HFF-Myc (cell line): ENCODE data around the gene SHCBP1.

ENCODE experiments used
- DNase-seq: peaks from one replicate; pipeline ENCODE4 v3.0.0-alpha.2; 2011; ENCODE audit warnings: low read depth; ENCODE audit errors: extremely low read depth
- H3K4me3 ChIP-seq: replicated peaks from 2 replicates; pipeline ENCODE4 v1.5.1; 2011; ENCODE audit warnings: low read depth, mild to moderate bottlenecking, control low read depth, low read length
- TF ChIP-seq, protein P1 (sequence below): IDR thresholded peaks from 2 replicates; pipeline ENCODE4 v1.5.1; 2012; ENCODE audit warnings: mild to moderate bottlenecking, low read depth, low read length, control low read depth; ENCODE audit errors: missing control alignments

SHCBP1 gene

DNA sequence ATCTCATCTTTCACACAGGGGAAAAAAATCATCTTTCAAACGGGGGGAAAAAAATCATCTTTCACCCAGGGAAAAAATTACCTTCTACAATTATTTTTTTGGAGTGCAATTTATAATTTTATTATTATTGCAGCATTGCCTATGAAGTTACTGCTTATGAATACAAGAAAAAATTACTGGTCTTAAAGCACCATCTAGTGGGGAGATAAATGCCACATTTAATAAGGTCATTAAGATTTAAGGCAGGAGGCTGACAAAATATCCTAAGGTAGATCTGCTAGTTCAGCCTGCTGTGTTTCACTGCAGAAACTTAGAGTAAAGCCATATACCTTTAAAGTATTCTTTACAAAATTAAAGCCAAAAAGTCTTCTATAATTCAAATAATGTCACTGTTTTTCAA lies 13.7 kb downstream of the SHCBP1 start:
- no peak overlapping the region for H3K4me3 ChIP-seq
- TF ChIP-seq, protein P1, sequence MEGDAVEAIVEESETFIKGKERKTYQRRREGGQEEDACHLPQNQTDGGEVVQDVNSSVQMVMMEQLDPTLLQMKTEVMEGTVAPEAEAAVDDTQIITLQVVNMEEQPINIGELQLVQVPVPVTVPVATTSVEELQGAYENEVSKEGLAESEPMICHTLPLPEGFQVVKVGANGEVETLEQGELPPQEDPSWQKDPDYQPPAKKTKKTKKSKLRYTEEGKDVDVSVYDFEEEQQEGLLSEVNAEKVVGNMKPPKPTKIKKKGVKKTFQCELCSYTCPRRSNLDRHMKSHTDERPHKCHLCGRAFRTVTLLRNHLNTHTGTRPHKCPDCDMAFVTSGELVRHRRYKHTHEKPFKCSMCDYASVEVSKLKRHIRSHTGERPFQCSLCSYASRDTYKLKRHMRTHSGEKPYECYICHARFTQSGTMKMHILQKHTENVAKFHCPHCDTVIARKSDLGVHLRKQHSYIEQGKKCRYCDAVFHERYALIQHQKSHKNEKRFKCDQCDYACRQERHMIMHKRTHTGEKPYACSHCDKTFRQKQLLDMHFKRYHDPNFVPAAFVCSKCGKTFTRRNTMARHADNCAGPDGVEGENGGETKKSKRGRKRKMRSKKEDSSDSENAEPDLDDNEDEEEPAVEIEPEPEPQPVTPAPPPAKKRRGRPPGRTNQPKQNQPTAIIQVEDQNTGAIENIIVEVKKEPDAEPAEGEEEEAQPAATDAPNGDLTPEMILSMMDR, result peak; percentile 19
- no peak for DNase-seq

DNA sequence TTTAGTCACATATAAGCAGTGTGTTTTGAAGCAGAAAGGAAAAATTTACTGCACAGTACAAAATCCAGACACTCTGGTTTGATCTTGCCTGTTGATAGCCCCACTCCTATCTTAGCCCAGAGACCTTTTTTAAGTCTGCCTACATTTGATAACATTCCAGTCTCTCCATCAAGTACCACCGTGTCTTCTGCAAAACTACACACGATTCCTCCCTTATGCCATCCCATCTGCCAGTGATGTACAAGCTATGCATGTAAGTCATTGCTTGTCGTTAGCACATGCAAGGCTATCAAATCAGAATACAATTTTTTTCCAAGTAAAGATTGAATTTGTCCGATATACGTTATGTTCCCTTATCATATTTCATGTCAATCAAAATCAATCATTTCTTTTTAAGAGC lies 14.9 kb downstream of the SHCBP1 start:
- no peak for DNase-seq
- no peak overlapping the region for H3K4me3 ChIP-seq
- TF ChIP-seq, protein P1, result no peak

DNA sequence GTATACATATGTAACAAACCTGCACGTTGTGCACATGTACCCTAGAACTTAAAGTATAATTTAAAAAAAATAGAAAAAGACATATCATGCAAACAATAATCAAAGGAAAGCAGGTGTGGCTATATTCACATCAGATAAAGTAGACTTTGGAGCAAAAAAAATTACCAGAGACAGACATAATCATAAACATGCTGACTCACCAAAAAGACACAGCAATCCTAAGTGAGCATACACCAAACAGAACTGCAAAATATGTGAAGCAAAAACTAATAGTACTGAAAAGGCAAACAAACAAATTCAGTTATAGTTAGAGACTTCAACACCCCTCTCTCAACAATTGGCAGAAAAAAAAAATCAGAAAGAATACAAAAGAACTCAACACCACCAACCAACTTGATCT lies 29.9 kb downstream of the SHCBP1 start:
- TF ChIP-seq, protein P1, result no peak
- no peak overlapping the region for H3K4me3 ChIP-seq
- DNase-seq, result no peak

DNA sequence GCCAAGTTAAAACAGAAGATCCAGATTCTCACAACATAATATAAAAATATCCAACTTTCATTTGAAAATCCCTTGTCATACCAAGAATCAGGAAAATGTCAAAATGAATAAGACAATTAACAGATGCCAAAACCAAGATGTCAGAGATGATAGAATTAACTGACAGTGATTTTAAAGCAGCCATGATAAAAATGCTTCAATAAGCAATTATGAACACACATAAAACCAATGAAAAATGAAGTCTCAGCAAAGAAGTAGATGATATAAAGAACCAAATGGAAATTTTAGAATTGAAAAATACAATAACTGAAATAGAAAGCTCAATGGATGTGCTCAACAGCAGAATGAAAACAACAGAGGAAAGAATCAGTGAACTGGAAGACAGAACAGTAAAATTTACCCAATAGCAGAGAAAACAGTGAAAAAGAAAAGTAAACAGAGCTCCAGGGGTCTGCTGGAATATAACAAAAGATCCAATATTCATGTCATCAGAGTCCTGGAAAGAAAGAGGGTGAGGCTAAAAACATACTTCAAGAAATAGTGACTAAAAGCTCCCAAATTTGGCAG lies 35.1 kb downstream of the SHCBP1 start:
- no peak for DNase-seq
- TF ChIP-seq, protein P1, result no peak
- no peak overlapping the region for H3K4me3 ChIP-seq

DNA sequence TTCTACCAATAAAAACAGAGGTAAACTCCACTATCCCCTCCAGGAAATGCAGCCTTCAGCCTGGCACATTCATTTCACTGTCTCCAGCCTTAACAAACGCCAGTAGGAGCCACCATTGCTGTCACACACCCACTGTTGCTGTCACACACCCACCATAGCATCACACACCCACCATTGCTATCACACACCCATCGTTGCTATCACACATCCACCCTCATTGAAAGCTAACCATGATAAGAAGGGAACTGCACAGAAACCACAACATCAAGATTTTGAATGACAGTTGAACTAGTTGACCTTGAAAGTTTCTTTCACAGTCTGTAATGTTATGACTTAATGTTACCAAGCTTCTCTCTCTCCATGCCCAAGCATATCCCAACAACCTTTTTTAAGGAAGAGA lies 38.1 kb downstream of the SHCBP1 start:
- TF ChIP-seq, protein P1, result no peak
- no peak for DNase-seq
- H3K4me3 ChIP-seq, result no peak overlapping the region

DNA sequence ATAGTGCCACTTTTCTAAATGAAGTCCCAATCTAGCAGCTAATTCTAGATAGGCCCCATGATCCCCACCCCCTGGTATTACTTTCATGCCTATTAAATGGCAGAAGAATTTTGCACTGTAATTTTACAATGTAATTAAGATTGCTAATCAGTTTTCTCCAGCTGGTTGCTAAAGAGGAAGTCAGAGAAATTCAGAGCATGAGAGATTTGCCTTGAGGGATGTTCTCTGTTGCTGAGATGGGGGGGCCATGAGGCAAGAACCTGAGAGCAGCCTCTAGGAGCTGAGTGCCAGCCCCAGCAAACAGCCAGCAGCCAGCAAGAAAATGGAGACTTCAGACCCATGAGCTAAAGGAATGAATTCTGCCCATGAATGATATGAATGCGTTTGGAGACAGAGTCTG lies 38.9 kb downstream of the SHCBP1 start:
- H3K4me3 ChIP-seq, result no peak overlapping the region
- DNase-seq, result no peak
- TF ChIP-seq, protein P1, result no peak

DNA sequence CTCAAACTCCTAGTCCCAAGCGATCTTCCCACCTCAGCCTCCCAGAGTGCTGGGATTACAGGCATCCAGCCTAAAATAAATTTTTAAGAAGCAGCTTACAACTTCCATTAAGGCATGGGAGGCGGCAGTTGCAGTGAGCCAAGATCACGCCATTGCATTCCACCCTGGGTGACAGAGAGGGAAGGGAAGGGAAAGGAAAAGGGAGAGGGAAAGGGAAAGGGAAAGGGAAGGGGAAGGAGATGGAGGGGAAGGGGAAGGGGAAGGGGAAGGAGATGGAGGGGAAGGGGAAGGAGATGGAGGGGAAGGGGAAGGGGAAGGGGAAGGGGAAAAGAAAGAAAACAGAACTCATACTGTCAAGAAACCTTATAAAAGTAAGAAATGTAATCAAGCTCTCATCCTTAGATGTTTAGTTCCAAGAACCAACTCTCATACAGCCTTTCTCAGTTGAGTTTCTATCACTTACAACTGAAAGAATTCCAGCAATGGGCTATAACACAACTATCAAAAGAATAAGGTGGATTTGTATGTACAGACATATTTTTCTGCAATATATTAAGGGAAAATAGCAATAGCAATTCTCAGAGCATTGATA lies 43.1 kb downstream of the SHCBP1 start:
- H3K4me3 ChIP-seq, result no peak overlapping the region
- TF ChIP-seq, protein P1, result no peak
- no peak for DNase-seq
